ENCODE results near the gene MT1E. TPM values are rescaled to one million over a fixed set of nuclear protein-coding genes. Genes with fewer than 3 reads are reported as not detected.

The MT1E gene
- total RNA-seq, 1 experiment from 2014 or later, result 114 TPM

- 0 out of 2 replicates have a peak, but pooled peaks have one; percentile 24 for TF ChIP-seq ZNF138 (CRISPR knock-in tag; conservative IDR thresholded peaks at IDR 0.05)
- TF ChIP-seq SP1 (CRISPR knock-in tag; conservative IDR thresholded peaks at IDR 0.05), result 0 out of 2 replicates have a peak, but pooled peaks have one; percentile 31
- 0 out of 2 replicates have a peak, but pooled peaks have one; percentile 45 for TF ChIP-seq MAX (CRISPR knock-in tag; IDR thresholded peaks at IDR 0.05)
- TF ChIP-seq CREB1 (CRISPR knock-in tag; IDR thresholded peaks at IDR 0.05), result no peak
- no peak for TF ChIP-seq CBFB (CRISPR knock-in tag; IDR thresholded peaks at IDR 0.05; ENCODE audit: low read depth)
- TF ChIP-seq ATF1 (CRISPR knock-in tag; IDR thresholded peaks at IDR 0.05), result no peak
- TF ChIP-seq USF2 (CRISPR knock-in tag; IDR thresholded peaks at IDR 0.05), result 0 out of 2 replicates have a peak, but pooled peaks have one; percentile 7
- TF ChIP-seq NFE2L1 (CRISPR knock-in tag; IDR thresholded peaks at IDR 0.05), result peak; percentile 40; the same call in 1 of the 2 replicates
- 0 out of 2 replicates have a peak, but pooled peaks have one; percentile 60 for TF ChIP-seq ZBTB43 (CRISPR knock-in tag; IDR thresholded peaks at IDR 0.05)
- TF ChIP-seq MYBL2 (CRISPR knock-in tag; IDR thresholded peaks at IDR 0.05), result 0 out of 2 replicates have a peak, but pooled peaks have one; percentile 37
- TF ChIP-seq FOXK1 (CRISPR knock-in tag; IDR thresholded peaks at IDR 0.05), result 0 out of 2 replicates have a peak, but pooled peaks have one; percentile 45
- TF ChIP-seq FOXP1 (CRISPR knock-in tag; IDR thresholded peaks at IDR 0.05; ENCODE audit: borderline replicate concordance), result peak; percentile 50; the same call in 1 of the 2 replicates
- ATAC-seq (peak; percentile 82), DNase-seq (ENCODE audit: low spot score) (peak; percentile 66)
- Mint-ChIP-seq H3K4me1 (peaks cover 14% of the 10 kb centered on the region), H3K27me3 (ENCODE audit: low read depth) (peaks cover 77% of the 10 kb centered on the region), H3K27ac (no peak within 1 kb of the TSS), H3K9me3 (no peaks in the 10 kb centered on the region), H3K36me3 (no peaks in the 10 kb centered on the region), H3K4me3 (peak within 1 kb of the TSS; percentile 83)
- ChIA-PET CTCF (interaction anchor here (0.6 to 2.0 kb wide), 3 partner anchors 11 to 31 kb away, joined by 3 to 9 read pairs (median 3); no protein-coding TSS in a partner anchor), POLR2A (interaction anchor here (1.2 kb wide), 1 partner anchor 42 kb away, joined by 3 read pairs; no protein-coding TSS in a partner anchor)
These were observed 36.2 kb upstream of the MT1E start, which contains the start of gene MT3 for GRCh38 chr16:56589141-56590039. Gene MT3, plus strand, starts transcription at chr16:56589528. Its CDS starts 63 bp downstream, at chr16:56589591.

DNA sequence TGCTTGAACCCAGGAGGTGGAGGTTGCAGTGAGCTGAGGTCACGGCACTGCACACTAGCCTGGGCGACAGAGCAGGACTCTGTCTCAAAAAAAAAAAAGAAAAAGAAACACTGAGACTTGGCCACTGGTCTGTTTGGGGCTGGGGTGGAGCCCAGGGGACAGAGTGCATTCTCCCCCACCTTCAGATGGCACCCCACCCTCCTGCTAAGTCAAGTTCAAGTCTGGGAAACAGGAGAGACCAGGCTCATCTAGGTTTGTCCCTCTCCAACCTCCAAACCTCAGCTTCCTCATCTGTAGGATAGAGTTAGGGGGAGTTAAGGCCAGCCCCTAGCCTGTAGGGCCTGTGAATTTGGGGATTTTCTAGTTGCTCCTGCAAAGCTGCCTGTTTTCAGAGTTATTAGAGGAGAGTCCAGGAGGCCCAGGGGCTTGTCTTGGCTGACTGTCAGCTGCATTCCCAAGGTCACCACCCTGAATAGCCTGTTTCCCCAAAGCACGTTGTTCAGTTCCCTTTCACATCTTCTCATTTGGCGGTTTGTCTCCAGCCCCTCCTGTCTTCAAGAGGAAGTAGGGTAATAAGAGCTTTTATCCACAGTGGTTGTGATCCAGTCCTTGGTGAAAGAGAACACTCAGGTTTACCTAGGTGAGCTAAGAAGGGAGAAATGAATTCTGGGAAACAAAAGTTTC is 34.1 kb upstream of the MT1E start:
- no peaks in the 10 kb centered on the region for H3K36me3 Mint-ChIP-seq
- H3K4me1 Mint-ChIP-seq, result peaks cover 14% of the 10 kb centered on the region
- no peaks in the 10 kb centered on the region for H3K9me3 Mint-ChIP-seq
- POLR2A ChIA-PET, result interaction anchor here (0.7 kb wide), 1 partner anchor 196 kb away, joined by 4 read pairs; no protein-coding TSS in a partner anchor
- no peak for TF ChIP-seq NFATC4 (CRISPR knock-in tag; IDR thresholded peaks at IDR 0.05)
- TF ChIP-seq ZBTB21 (CRISPR knock-in tag; IDR thresholded peaks at IDR 0.05; ENCODE audit: borderline replicate concordance), result no peak
- no peak for TF ChIP-seq MXD4 (CRISPR knock-in tag; IDR thresholded peaks at IDR 0.05; ENCODE audit: borderline replicate concordance)
- TF ChIP-seq MAX (CRISPR knock-in tag; IDR thresholded peaks at IDR 0.05), result no peak
- no peak for TF ChIP-seq NR2C2 (CRISPR knock-in tag; IDR thresholded peaks at IDR 0.05)
- no peak for TF ChIP-seq ZNF121 (CRISPR knock-in tag; IDR thresholded peaks at IDR 0.05)
- no peak for TF ChIP-seq OVOL2 (CRISPR knock-in tag; IDR thresholded peaks at IDR 0.05; ENCODE audit: borderline replicate concordance)
- no peak for TF ChIP-seq ZNF512 (CRISPR knock-in tag; IDR thresholded peaks at IDR 0.05; ENCODE audit: borderline replicate concordance)
- no peak for TF ChIP-seq ATF1 (CRISPR knock-in tag; IDR thresholded peaks at IDR 0.05)
- TF ChIP-seq ZNF138 (CRISPR knock-in tag; conservative IDR thresholded peaks at IDR 0.05), result no peak
- TF ChIP-seq JUN (CRISPR knock-in tag; IDR thresholded peaks at IDR 0.05), result no peak
- TF ChIP-seq, protein P1, sequence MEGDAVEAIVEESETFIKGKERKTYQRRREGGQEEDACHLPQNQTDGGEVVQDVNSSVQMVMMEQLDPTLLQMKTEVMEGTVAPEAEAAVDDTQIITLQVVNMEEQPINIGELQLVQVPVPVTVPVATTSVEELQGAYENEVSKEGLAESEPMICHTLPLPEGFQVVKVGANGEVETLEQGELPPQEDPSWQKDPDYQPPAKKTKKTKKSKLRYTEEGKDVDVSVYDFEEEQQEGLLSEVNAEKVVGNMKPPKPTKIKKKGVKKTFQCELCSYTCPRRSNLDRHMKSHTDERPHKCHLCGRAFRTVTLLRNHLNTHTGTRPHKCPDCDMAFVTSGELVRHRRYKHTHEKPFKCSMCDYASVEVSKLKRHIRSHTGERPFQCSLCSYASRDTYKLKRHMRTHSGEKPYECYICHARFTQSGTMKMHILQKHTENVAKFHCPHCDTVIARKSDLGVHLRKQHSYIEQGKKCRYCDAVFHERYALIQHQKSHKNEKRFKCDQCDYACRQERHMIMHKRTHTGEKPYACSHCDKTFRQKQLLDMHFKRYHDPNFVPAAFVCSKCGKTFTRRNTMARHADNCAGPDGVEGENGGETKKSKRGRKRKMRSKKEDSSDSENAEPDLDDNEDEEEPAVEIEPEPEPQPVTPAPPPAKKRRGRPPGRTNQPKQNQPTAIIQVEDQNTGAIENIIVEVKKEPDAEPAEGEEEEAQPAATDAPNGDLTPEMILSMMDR (IDR thresholded peaks at IDR 0.05), result no peak
- TF ChIP-seq SMAD3 (CRISPR knock-in tag; IDR thresholded peaks at IDR 0.05; ENCODE audit: borderline replicate concordance), result no peak
- TF ChIP-seq ZNF317 (CRISPR knock-in tag; IDR thresholded peaks at IDR 0.05; ENCODE audit: borderline replicate concordance, low read depth), result no peak
- H3K4me3 Mint-ChIP-seq, result no peak overlapping the region
- CTCF ChIA-PET, result interaction anchor here (1.0 to 2.2 kb wide), 7 partner anchors 9 to 110 kb away, joined by 3 to 8 read pairs (median 4); no protein-coding TSS in a partner anchor
- no peak for DNase-seq (ENCODE audit: low spot score)
- H3K27ac Mint-ChIP-seq, result no peak overlapping the region
- H3K27me3 Mint-ChIP-seq (ENCODE audit: low read depth), result peaks cover 74% of the 10 kb centered on the region
- ATAC-seq, result no peak

All from WTC11 (cell line).